ENCODE measurements around the gene PLXDC2. TPM values are rescaled to one million over a fixed set of nuclear protein-coding genes. Genes with fewer than 3 reads are reported as not detected.

PLXDC2 gene
- total and polyA plus RNA-seq, 2 experiments from 2014 or later: 10.3 to 22.6 TPM

DNA sequence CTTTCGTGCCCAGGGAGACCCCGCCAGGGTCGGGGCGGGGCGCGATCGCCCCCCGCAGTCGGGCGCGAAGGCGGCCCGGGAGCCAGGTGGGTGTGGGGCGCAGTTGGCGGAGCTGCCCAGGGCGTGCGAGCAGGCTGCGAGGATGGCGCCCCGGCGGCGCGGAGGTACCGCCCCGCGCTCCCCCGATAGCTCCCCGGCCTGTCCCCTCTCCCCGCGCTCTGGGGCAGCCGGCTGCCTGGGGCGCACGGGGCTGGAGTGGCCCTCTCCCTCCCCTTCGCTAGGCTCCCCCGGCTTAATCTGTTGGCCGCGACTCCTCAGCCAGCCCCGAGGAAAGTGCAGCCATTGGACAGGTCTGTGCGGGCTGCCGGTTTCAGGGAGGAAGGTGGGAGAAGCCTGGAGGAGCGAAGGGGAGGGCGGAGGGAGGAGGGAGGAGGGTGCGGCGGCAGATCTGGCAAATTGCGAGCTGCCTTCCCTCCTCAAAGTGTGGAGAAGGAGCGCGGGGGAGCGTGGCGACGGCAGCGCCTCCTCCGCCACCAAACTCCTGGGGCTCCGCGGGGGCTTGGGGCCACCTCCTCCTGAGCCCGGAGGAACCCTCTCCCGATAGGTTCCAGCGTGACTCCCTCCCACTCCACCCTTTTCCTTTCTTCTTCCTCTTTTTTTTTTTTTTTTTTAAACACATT, 361 bp upstream of the PLXDC2 start:
- Histone ChIP-seq H3K27me3 (no peaks in the 10 kb centered on the region), H3K4me1 (ENCODE audit: low read depth) (peaks cover 4% of the 10 kb centered on the region), H3K36me3 (no peaks in the 10 kb centered on the region), H3K9me3 (ENCODE audit: low read depth) (no peaks in the 10 kb centered on the region), H3K27ac (peak overlapping the region; percentile 35), H3K4me3 (peak overlapping the region; percentile 83)
- DNase-seq (ENCODE audit: low read depth in 1 of 2, low spot score in 1 of 2): peak; percentile 89 to 95
- TF ChIP-seq, protein P1, sequence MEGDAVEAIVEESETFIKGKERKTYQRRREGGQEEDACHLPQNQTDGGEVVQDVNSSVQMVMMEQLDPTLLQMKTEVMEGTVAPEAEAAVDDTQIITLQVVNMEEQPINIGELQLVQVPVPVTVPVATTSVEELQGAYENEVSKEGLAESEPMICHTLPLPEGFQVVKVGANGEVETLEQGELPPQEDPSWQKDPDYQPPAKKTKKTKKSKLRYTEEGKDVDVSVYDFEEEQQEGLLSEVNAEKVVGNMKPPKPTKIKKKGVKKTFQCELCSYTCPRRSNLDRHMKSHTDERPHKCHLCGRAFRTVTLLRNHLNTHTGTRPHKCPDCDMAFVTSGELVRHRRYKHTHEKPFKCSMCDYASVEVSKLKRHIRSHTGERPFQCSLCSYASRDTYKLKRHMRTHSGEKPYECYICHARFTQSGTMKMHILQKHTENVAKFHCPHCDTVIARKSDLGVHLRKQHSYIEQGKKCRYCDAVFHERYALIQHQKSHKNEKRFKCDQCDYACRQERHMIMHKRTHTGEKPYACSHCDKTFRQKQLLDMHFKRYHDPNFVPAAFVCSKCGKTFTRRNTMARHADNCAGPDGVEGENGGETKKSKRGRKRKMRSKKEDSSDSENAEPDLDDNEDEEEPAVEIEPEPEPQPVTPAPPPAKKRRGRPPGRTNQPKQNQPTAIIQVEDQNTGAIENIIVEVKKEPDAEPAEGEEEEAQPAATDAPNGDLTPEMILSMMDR (IDR thresholded peaks at IDR 0.05; ENCODE audit: low read depth, low read length): no peak

GRCh38 chr10:19817231-19817933, 1.1 kb downstream of the PLXDC2 start:
- Histone ChIP-seq H3K27me3 (no peaks in the 10 kb centered on the region), H3K4me3 (peak overlapping the region; percentile 83), H3K9me3 (ENCODE audit: low read depth) (no peaks in the 10 kb centered on the region), H3K27ac (no peak overlapping the region), H3K36me3 (no peaks in the 10 kb centered on the region), H3K4me1 (ENCODE audit: low read depth) (peaks cover 4% of the 10 kb centered on the region)
- DNase-seq (ENCODE audit: low read depth in 1 of 2, low spot score in 1 of 2): peak; percentile 46 to 47
- TF ChIP-seq, protein P1 (IDR thresholded peaks at IDR 0.05; ENCODE audit: low read depth, low read length): peak; percentile 13

- peaks cover 4% of the 10 kb centered on the region for H3K4me1 ChIP-seq (ENCODE audit: low read depth)
- DNase-seq (ENCODE audit: low read depth in 1 of 2, low spot score in 1 of 2): no peak
- TF ChIP-seq, protein P1 (IDR thresholded peaks at IDR 0.05; ENCODE audit: low read depth, low read length): no peak
- H3K27ac ChIP-seq: no peak overlapping the region
- H3K4me3 ChIP-seq: peak overlapping the region; percentile 83
- no peaks in the 10 kb centered on the region for H3K36me3 ChIP-seq
- H3K27me3 ChIP-seq: no peaks in the 10 kb centered on the region
- H3K9me3 ChIP-seq (ENCODE audit: low read depth): no peaks in the 10 kb centered on the region
Measured at GRCh38 chr10:19818876-19819275, 2.6 kb downstream of the PLXDC2 start.

DNA sequence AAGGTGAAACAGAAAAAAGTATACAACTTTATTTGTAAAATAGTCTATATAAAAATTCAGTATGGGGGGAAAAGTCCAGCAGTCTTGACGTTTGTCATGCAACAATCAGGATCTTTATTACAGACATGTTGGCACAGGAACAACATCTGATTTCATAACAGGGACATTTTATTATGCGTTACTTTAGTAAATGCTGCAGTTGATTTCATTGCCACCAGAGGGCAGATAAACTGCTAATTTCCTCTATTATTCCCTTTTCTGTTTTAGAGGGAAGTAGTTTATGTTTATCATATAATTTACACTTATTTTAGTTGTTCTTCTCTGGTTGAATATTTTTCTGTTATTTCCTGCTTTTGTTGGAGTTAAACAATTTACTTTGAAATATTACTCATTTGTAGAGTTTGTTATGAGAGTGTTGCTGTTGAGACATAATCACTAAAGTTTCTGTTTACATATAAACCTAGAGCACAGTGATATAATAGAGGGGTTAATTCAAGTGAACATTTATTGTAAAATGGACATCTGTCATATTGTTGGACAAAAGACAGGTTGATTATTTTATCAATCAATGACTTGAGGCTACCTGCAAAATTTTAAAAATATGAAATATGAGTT, 3.3 kb downstream of the PLXDC2 start:
- Histone ChIP-seq H3K9me3 (ENCODE audit: low read depth) (no peaks in the 10 kb centered on the region), H3K27ac (no peak overlapping the region), H3K27me3 (no peaks in the 10 kb centered on the region), H3K4me3 (peak overlapping the region; percentile 83), H3K4me1 (ENCODE audit: low read depth) (peaks cover 10% of the 10 kb centered on the region), H3K36me3 (no peaks in the 10 kb centered on the region)
- peak; percentile 39 to 72 for DNase-seq (ENCODE audit: low read depth in 1 of 2, low spot score in 1 of 2)
- TF ChIP-seq, protein P1 (IDR thresholded peaks at IDR 0.05; ENCODE audit: low read depth, low read length): peak; percentile 64

DNA sequence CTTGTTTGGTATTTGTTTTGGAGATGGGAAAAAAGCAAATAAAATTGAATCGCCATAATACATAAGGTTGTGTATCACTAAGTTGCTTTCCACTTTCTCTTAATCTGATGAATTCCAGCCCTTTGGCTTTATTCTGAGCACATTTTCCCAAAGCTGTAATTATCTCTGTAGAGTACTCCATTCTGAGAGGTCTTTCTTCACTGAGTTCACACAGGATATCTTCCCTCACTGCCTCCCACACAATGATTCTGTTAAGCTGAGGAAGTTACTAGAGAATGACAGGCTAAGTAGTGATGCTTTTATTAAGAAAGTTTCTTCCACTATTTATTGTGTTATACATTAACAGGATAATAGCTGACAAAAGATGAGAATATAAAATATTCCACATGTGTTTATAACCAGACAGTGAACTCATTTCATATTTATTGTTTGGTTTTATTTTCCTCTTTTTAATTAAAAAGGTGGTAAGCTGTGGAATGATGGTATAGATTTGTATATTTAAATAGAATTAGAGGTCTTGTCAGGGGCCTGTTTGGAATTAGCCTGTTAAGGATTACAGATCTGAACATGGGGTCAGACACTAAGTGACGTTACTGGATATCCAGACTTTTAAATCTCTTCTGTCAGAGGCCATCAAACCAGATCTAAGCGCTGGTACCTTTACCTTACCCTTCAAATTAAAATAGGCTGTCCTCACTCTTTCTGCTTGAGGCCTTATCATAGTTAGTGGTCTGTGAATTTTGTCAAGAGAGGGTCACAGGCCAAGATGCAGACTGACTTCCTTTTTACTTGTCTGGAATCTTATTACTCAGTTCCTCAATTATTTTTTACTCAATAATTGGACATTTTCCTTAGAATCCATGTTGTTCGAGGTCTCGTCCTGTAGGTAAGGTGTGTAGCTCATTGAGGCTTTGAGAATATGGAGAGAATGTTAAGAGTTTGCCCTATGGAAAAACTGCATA, 8.4 kb downstream of the PLXDC2 start:
- Histone ChIP-seq H3K9me3 (ENCODE audit: low read depth) (no peaks in the 10 kb centered on the region), H3K4me1 (ENCODE audit: low read depth) (peaks cover 34% of the 10 kb centered on the region), H3K4me3 (no peak overlapping the region), H3K27ac (peak overlapping the region; percentile 71), H3K27me3 (no peaks in the 10 kb centered on the region), H3K36me3 (no peaks in the 10 kb centered on the region)
- TF ChIP-seq, protein P1 (IDR thresholded peaks at IDR 0.05; ENCODE audit: low read depth, low read length): no peak
- DNase-seq (ENCODE audit: low read depth in 1 of 2, low spot score in 1 of 2): peak in 1 of 2 donors; percentile 57
